ENCODE data around the gene BTN3A1. TPM values are rescaled to one million over a fixed set of nuclear protein-coding genes. Genes with fewer than 3 reads are reported as not detected.
"Not testable (repeated sequence)": the region's sequence is repeated elsewhere in the genome, so short reads cannot be mapped to it uniquely, and the experiment has no call there.

BTN3A1 gene
- polyA plus RNA-seq, 4 donors = 26.7 to 59.2 (median 28.0) TPM

GRCh38 chr6:26378143-26378542 lies 23.9 kb upstream of the BTN3A1 start:
- not testable (repeated sequence) for DNase-seq (ENCODE audit: low read depth in 4 of 4, low spot score in 3 of 4)

GRCh38 chr6:26379292-26379691 lies 22.8 kb upstream of the BTN3A1 start:
- no peak for DNase-seq (ENCODE audit: low read depth in 4 of 4, low spot score in 3 of 4)

- no peak for DNase-seq (ENCODE audit: low read depth in 4 of 4, low spot score in 3 of 4)
Measured at GRCh38 chr6:26379740-26380139, 22.3 kb upstream of the BTN3A1 start.

- DNase-seq (ENCODE audit: low read depth in 4 of 4, low spot score in 3 of 4) = no peak
Measured at GRCh38 chr6:26380256-26380655, 21.8 kb upstream of the BTN3A1 start.

- DNase-seq (ENCODE audit: low read depth in 4 of 4, low spot score in 3 of 4) = no peak
Measured at GRCh38 chr6:26382121-26382520, 20.0 kb upstream of the BTN3A1 start.

- DNase-seq (ENCODE audit: low read depth in 4 of 4, low spot score in 3 of 4) = peak in 1 of 4 donors; percentile 18
Measured at GRCh38 chr6:26383624-26384417, 18.3 kb upstream of the BTN3A1 start.

- DNase-seq (ENCODE audit: low read depth in 4 of 4, low spot score in 3 of 4) = no peak
Measured at GRCh38 chr6:26385734-26386125, 16.3 kb upstream of the BTN3A1 start.

- DNase-seq (ENCODE audit: low read depth in 4 of 4, low spot score in 3 of 4) = no peak
Measured at GRCh38 chr6:26387565-26387964, 14.5 kb upstream of the BTN3A1 start.

- no peak for DNase-seq (ENCODE audit: low read depth in 4 of 4, low spot score in 3 of 4)
Measured at GRCh38 chr6:26388014-26388413, 14.1 kb upstream of the BTN3A1 start.

GRCh38 chr6:26388441-26388840 lies 13.6 kb upstream of the BTN3A1 start:
- no peak for DNase-seq (ENCODE audit: low read depth in 4 of 4, low spot score in 3 of 4)

- no peak for DNase-seq (ENCODE audit: low read depth in 4 of 4, low spot score in 3 of 4)
Measured at GRCh38 chr6:26389349-26389894, 12.7 kb upstream of the BTN3A1 start.

GRCh38 chr6:26390531-26390930 lies 11.5 kb upstream of the BTN3A1 start:
- no peak for DNase-seq (ENCODE audit: low read depth in 4 of 4, low spot score in 3 of 4)

- DNase-seq (ENCODE audit: low read depth in 4 of 4, low spot score in 3 of 4) = no peak
Measured at GRCh38 chr6:26392932-26393636, 9.0 kb upstream of the BTN3A1 start.

- DNase-seq (ENCODE audit: low read depth in 4 of 4, low spot score in 3 of 4) = no peak
Measured at GRCh38 chr6:26394289-26394688, 7.8 kb upstream of the BTN3A1 start.

GRCh38 chr6:26398555-26398954 lies 3.5 kb upstream of the BTN3A1 start:
- no peak for DNase-seq (ENCODE audit: low read depth in 4 of 4, low spot score in 3 of 4)

- DNase-seq (ENCODE audit: low read depth in 4 of 4, low spot score in 3 of 4) = no peak
Measured at GRCh38 chr6:26400626-26401025, 1.4 kb upstream of the BTN3A1 start.

GRCh38 chr6:26401389-26401986 lies 587 bp upstream of the BTN3A1 start:
- DNase-seq (ENCODE audit: low read depth in 4 of 4, low spot score in 3 of 4) = no peak

GRCh38 chr6:26403893-26404292 lies 1.8 kb downstream of the BTN3A1 start:
- DNase-seq (ENCODE audit: low read depth in 4 of 4, low spot score in 3 of 4) = no peak

- no peak for DNase-seq (ENCODE audit: low read depth in 4 of 4, low spot score in 3 of 4)
Measured at GRCh38 chr6:26404546-26404945, 2.5 kb downstream of the BTN3A1 start.

- no peak for DNase-seq (ENCODE audit: low read depth in 4 of 4, low spot score in 3 of 4)
Measured at GRCh38 chr6:26408828-26409730, 7.0 kb downstream of the BTN3A1 start.
